Spleen (tissue), 7 donors: ENCODE data around the gene NFX1.
"Not testable (repeated sequence)": the region's sequence is repeated elsewhere in the genome, so short reads cannot be mapped to it uniquely, and the experiment has no call there.

Experiments
- POLR2A ChIP-seq, 3 donors: fragments of 450-650 bp; IDR thresholded peaks; one replicate each; pipeline ENCODE4 v1.5.1; 2017; ENCODE audit warnings: antibody characterized with exemption in 3 of 3, mild to moderate bottlenecking in 1 of 3
- POLR2AphosphoS5 ChIP-seq, 3 donors: sonication (generic); formaldehyde crosslinking; IDR thresholded peaks; one replicate each; pipeline ENCODE4 v1.5.1; 2017; ENCODE audit warnings: antibody characterized with exemption in 3 of 3
- TF ChIP-seq, protein P1 (sequence below), 11 experiments: fragments of 200-600 bp in 7 of 11; fragments of 450-650 bp in 4 of 11; sonication (generic) in 4 of 11; IDR thresholded peaks in 8 of 11; conservative IDR thresholded peaks in 3 of 11; 1 replicate in 7 of 11; 2 replicates in 4 of 11; pipeline versions ENCODE4 v1.4.0 to v1.8.0; 2016 to 2021; ENCODE audit warnings: antibody characterized with exemption in 11 of 11, inconsistent platforms in 4 of 11, mild to moderate bottlenecking in 1 of 11
- donor health status: DM: no; HTN: no; CAD: no; lungs with moderate emphysema.
- donor health status: DM: no; HTN: no; CAD: no.
- donor health status: DM: no; HTN: no; CAD: no.

DNA sequence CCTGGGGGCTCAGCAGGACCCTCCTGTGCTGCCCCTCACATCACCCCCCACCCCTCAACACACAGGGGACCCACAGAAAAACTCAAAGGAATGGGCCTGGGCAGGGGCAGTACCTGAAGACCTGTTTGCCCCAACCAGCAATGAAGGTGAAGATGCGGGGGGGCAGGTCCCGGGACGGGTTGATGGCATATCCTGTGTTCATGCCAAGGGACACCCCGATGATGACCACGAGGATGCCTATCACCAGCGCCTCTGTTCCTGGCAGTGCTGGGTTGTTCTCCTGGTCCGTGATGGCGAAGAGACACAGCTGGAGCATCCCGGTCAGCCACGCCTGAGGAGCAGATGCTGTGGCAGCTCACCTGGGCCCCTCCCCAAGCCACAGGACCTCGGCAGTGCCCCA lies 95.2 kb downstream of the NFX1 start:
- TF ChIP-seq, protein P1, sequence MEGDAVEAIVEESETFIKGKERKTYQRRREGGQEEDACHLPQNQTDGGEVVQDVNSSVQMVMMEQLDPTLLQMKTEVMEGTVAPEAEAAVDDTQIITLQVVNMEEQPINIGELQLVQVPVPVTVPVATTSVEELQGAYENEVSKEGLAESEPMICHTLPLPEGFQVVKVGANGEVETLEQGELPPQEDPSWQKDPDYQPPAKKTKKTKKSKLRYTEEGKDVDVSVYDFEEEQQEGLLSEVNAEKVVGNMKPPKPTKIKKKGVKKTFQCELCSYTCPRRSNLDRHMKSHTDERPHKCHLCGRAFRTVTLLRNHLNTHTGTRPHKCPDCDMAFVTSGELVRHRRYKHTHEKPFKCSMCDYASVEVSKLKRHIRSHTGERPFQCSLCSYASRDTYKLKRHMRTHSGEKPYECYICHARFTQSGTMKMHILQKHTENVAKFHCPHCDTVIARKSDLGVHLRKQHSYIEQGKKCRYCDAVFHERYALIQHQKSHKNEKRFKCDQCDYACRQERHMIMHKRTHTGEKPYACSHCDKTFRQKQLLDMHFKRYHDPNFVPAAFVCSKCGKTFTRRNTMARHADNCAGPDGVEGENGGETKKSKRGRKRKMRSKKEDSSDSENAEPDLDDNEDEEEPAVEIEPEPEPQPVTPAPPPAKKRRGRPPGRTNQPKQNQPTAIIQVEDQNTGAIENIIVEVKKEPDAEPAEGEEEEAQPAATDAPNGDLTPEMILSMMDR (IDR thresholded peaks at IDR 0.05 in 8 of 11, conservative IDR thresholded peaks at IDR 0.05 in 3 of 11) = not testable (repeated sequence)
- not testable (repeated sequence) for TF ChIP-seq POLR2AphosphoS5, POLR2A (IDR thresholded peaks at IDR 0.05)
